Activated CD8-positive, alpha-beta memory T cell treated with anti-CD3 and anti-CD28 coated beads, Interleukin-2, amount 50 U/mL, for 24 hours (primary cell): Measurements from ENCODE around the gene TSSK3.

Experiments used
- DNase-seq: peaks from one replicate; pipeline ENCODE4 v3.0.0-alpha.2; 2020; ENCODE audit errors: extremely low read depth

TSSK3 gene

GRCh38 chr1:32362474-32363313 is at the start of gene TSSK3, which contains the start of gene FAM229A:
Gene TSSK3 (plus strand): TSS chr1:32362539. CDS start chr1:32362702, 163 bp downstream.
Gene FAM229A (minus strand): TSS chr1:32362485. CDS start chr1:32362091, 394 bp downstream.
- DNase-seq = no peak

- no peak for DNase-seq
Observed at GRCh38 chr1:32316903-32317277, 45.4 kb upstream of the TSSK3 start.

GRCh38 chr1:32318127-32318869 is 44.0 kb upstream of the TSSK3 start:
- no peak for DNase-seq

DNA sequence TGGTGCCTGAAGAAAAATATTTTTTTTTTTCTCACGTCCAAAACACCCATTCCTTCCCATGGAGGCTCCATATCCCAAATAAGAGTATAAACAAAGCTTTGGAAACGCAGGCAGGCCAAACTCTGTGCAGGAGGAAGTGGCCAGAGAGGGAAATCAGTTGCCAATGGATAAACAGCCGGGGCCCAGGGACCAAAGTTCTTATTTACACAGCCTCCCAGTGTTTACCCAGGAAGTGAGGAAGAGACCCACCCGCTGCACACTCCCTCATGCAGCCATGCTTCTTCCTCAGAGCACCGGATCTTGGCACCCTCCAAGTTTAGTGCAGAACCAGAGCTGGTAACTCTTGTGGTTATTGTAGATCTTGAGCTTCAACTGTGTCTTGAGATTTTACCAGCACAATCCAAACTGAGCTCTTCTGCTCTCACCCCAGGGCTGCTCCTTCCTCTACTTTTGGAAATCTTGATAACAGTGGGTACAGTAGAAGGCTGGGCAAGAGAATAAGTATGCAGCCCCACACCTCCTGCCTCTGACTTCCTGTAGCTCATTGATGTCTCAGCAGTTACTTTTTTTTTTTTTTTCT is 40.5 kb upstream of the TSSK3 start:
- DNase-seq = no peak

- no peak for DNase-seq
Observed at GRCh38 chr1:32327204-32327603, 35.1 kb upstream of the TSSK3 start.

- no peak for DNase-seq
Observed at GRCh38 chr1:32329931-32330466, 32.3 kb upstream of the TSSK3 start.

- no peak for DNase-seq
Observed at GRCh38 chr1:32330558-32331151, 31.7 kb upstream of the TSSK3 start.

GRCh38 chr1:32331549-32331948 is 30.8 kb upstream of the TSSK3 start:
- no peak for DNase-seq

- no peak for DNase-seq
Observed at GRCh38 chr1:32332290-32333079, 29.9 kb upstream of the TSSK3 start.

GRCh38 chr1:32333251-32333963 is 28.9 kb upstream of the TSSK3 start:
- DNase-seq = no peak

DNA sequence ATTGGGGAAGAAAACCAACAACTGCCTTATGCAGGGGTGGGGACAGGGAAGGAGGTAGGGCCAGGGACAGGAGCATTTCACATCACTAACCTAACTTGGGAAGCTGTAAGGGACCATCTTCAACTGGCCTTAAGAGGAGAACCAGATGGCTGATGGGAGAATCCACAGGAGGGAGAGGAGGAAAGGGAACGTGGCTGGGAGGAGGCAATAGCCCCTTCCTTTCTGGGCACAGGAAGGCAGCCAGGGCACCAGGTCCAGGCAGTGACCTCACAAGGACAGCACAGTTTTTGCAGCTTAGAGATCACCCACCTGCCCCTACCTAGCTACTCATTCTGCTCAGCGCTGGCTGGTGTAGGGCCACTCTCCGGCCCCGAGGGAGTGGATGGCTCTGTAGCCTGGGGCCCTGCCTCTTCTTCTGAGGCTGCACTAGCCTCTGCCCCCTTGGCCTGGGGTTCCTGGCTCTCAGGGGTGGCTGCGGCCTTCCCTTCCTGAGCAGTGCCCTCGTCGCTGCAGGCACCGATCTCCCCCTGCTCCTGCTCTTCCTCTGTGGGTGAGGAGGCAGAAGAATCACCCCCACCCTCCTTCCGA is 28.0 kb upstream of the TSSK3 start:
- no peak for DNase-seq

DNA sequence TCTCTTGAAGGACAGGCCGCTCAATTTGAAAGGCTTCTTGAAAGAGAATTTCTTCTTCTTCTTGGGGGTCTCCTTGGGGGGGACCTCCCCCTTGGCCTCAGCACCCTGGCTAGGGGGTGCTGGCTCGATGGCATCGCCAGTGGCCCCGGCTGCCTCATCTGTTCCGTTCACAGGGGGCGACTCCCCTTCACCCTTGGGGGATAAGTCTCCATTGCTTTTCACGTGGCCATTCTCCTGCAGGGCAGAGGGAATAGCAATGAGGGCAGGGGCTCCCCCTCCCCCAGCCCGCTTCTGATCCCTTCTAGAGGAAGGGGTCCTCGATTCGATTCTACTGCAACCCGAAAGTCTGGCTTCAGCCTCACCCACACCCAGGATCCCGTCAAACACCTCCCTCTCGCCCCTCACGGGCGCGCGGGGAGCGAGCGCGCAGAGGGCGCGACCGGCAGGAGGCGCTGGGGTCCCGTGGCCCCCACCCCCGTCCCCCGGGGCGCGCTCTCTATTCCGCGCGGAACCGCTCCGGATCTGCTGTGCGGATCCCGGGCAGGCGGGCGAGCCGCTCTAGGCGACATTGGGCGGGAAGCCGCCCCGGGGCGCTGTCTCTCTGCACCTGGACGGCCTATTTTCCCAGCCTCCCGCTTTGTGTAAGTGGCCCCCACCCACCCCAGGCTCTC is 27.3 kb upstream of the TSSK3 start:
- DNase-seq = no peak

DNA sequence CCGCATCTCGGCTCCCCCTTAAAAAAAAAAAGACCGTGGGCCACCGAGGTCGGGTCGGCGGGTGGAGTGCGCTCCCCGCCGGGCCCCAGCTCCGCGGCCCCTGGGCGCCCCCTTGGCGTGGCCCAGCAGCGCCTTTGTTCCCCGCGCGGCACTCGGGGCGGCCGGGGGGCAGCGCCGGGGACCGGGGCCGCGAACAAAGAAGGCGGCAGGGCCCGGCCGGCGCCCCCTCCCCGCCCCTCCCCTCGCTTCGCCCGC is 26.9 kb upstream of the TSSK3 start:
- no peak for DNase-seq

GRCh38 chr1:32335790-32336590 is 26.3 kb upstream of the TSSK3 start, which contains the start of gene MARCKSL1:
Gene MARCKSL1 (minus strand): TSS chr1:32336233. CDS start chr1:32336033, 200 bp downstream.
- peak; percentile 46 for DNase-seq

DNA sequence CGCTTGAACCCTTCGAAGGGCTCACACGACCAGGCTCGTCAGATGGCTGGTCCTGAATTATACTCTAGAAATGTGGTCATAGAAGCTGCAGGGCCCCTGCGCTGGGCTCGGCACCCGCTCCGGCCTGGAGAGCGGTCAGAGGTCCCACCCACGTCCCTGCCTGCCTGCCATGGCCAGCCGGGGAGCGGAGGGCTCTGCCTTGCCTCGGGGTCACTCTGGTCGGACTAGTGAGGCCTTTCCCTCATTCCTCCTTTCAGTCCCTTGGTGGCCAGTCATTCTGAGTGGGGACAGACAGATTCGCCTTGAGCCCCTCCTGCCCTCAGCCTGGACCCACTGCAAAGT is 25.8 kb upstream of the TSSK3 start:
- no peak for DNase-seq

GRCh38 chr1:32336963-32337675 is 25.2 kb upstream of the TSSK3 start:
- peak; percentile 37 for DNase-seq

DNA sequence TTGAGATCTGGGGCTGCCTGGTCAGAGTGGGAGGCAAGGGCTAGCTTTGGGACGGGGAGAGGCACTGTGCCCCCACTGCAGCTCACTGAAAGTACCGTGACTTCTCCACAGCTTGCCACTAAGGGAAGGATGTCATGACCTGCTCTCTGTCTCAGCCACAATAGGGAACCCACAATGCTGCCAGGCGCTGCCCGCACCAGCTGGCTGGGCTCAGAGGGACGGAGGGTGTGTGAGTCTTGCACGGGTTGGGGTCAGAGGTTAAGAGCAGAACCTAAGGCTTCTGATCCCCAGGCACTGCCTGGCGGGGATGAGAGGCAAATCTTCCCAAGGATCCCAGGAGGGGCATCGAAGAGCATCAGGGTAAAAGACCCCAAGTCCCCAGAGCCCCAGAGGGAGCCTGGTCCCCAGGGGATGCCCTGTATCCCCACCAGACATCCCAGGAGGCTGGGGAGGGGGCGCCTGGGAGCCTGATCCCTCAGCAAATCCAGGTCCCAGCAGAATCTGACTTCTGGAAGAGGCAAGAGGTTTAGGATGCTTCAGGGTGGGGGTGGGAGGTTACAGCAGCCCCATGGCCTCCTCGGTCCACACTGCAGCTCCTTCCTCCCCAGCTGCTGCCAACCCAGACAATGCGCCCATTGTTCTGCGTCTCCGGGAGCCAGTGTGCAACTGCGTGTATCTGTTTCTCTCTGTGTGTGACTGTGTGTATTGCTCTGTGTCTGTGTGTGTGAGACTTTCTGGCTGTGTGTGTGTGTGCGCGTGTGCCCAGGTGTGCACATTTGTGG is 24.3 kb upstream of the TSSK3 start:
- no peak for DNase-seq
